Left ventricle myocardium inferior (tissue), 1 donor: ENCODE results near the gene RASL11B. TPM values are rescaled to one million over a fixed set of nuclear protein-coding genes. Genes with fewer than 3 reads are reported as not detected.

Experiments used
- DNase-seq: peaks from one replicate; pipeline ENCODE4 v3.0.0-alpha.2; 2020
- H3K27ac ChIP-seq: fragments of 200-600 bp; replicated peaks from 2 replicates; pipeline ENCODE4 v1.8.0; 2021
- H3K27me3 ChIP-seq: fragments of 200-600 bp; 2 replicates; pipeline ENCODE4 v1.8.0; 2021; ENCODE audit warnings: low read depth
- H3K36me3 ChIP-seq: fragments of 200-600 bp; 2 replicates; pipeline ENCODE4 v1.8.0; 2021
- H3K4me1 ChIP-seq: fragments of 200-600 bp; 2 replicates; pipeline ENCODE4 v1.8.0; 2021
- H3K4me3 ChIP-seq: fragments of 200-600 bp; 2 replicates; pipeline ENCODE4 v1.8.0; 2021; ENCODE audit warnings: mild to moderate bottlenecking, moderate library complexity
- H3K9me3 ChIP-seq: fragments of 200-600 bp; replicated peaks from 2 replicates; pipeline ENCODE4 v1.8.0; 2021
- CTCF ChIP-seq: fragments of 200-600 bp; IDR thresholded peaks from 2 replicates; pipeline ENCODE4 v1.8.0; 2021; ENCODE audit warnings: antibody characterized with exemption, mild to moderate bottlenecking, borderline replicate concordance
- intact Hi-C: fragments of 100-400 bp; cut with micrococcal nuclease; formaldehyde crosslinking; loops from one replicate; pipeline ENCODE4 v1.11.0; 2022
- total RNA-seq: library from RNA; stranded (reverse); fragmentation: NEBNext Ultra II Directional; extraction: Animal tissue kit (Norgen Biotek cat#: 25700); gene quantifications from one replicate; pipeline ENCODE4 v1.2.1, GENCODE V29; 2021
- donor health status: DM: no; HTN: yes; CAD: no; lungs with severe emphysema.

RASL11B gene
- total RNA-seq, 1 donor from 2014 or later = 8.7 TPM

- Histone ChIP-seq H3K9me3 (no peaks in the 10 kb centered on the region), H3K27me3 (no peaks in the 10 kb centered on the region), H3K4me1 (peaks cover 39% of the 10 kb centered on the region), H3K27ac (no peak overlapping the region), H3K36me3 (no peaks in the 10 kb centered on the region), H3K4me3 (no peak overlapping the region)
- no peak for DNase-seq
- intact Hi-C loops = no loop called here
- TF ChIP-seq CTCF = no peak
These were observed 12.8 kb downstream of the RASL11B start for GRCh38 chr4:52874948-52875347.

GRCh38 chr4:52876069-52876468 lies 14.0 kb downstream of the RASL11B start:
- DNase-seq = no peak
- intact Hi-C loops = no loop called here
- no peaks in the 10 kb centered on the region for H3K9me3 ChIP-seq
- peaks cover 28% of the 10 kb centered on the region for H3K4me1 ChIP-seq
- no peak for TF ChIP-seq CTCF
- no peaks in the 10 kb centered on the region for H3K36me3 ChIP-seq
- no peaks in the 10 kb centered on the region for H3K27me3 ChIP-seq
- H3K4me3 ChIP-seq = no peak overlapping the region
- H3K27ac ChIP-seq = no peak overlapping the region

GRCh38 chr4:52877036-52877435 lies 14.9 kb downstream of the RASL11B start:
- Histone ChIP-seq H3K4me1 (peaks cover 28% of the 10 kb centered on the region), H3K27me3 (no peaks in the 10 kb centered on the region), H3K4me3 (no peak overlapping the region), H3K27ac (peak overlapping the region; percentile 64), H3K9me3 (no peaks in the 10 kb centered on the region), H3K36me3 (no peaks in the 10 kb centered on the region)
- peak; percentile 41 for DNase-seq
- intact Hi-C loops = no loop called here
- TF ChIP-seq CTCF = no peak

GRCh38 chr4:52877694-52878093 lies 15.6 kb downstream of the RASL11B start:
- Histone ChIP-seq H3K27ac (peak overlapping the region; percentile 64), H3K36me3 (no peaks in the 10 kb centered on the region), H3K27me3 (no peaks in the 10 kb centered on the region), H3K4me1 (peaks cover 28% of the 10 kb centered on the region), H3K4me3 (no peak overlapping the region), H3K9me3 (no peaks in the 10 kb centered on the region)
- intact Hi-C loops = no loop called here
- no peak for DNase-seq
- no peak for TF ChIP-seq CTCF

- no peaks in the 10 kb centered on the region for H3K27me3 ChIP-seq
- intact Hi-C loops = no loop called here
- no peaks in the 10 kb centered on the region for H3K9me3 ChIP-seq
- no peak overlapping the region for H3K27ac ChIP-seq
- no peak for DNase-seq
- no peak for TF ChIP-seq CTCF
- H3K36me3 ChIP-seq = no peaks in the 10 kb centered on the region
- H3K4me3 ChIP-seq = no peak overlapping the region
- peaks cover 13% of the 10 kb centered on the region for H3K4me1 ChIP-seq
These were observed 17.4 kb downstream of the RASL11B start for GRCh38 chr4:52879471-52879870.

GRCh38 chr4:52880994-52881393 lies 18.9 kb downstream of the RASL11B start:
- peaks cover 9% of the 10 kb centered on the region for H3K4me1 ChIP-seq
- no peak overlapping the region for H3K27ac ChIP-seq
- no peak for DNase-seq
- H3K9me3 ChIP-seq = no peaks in the 10 kb centered on the region
- intact Hi-C loops = no loop called here
- H3K36me3 ChIP-seq = no peaks in the 10 kb centered on the region
- TF ChIP-seq CTCF = no peak
- H3K27me3 ChIP-seq = no peaks in the 10 kb centered on the region
- no peak overlapping the region for H3K4me3 ChIP-seq
